ENCODE results near the gene MFAP4.

DNA sequence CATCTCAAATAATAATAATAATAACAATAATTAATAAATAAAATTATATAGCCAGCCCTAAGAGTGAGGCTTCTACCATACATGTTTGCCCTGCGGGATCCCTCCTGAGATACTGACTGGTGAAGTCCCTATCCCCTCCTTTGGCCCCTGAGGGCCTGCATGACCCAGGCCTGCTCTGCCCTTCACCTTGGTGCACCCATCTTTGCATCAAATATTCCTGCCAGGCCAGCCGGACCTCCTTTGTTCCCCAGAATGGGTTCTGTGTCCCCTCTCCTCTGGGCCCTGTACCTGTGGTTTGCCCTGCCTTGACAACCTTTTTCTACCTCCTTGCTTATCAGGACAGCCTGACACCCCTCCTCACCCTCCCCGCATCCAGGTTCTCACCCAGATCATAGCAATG, 22.1 kb upstream of the MFAP4 start:
- TF ChIP-seq, protein P1, sequence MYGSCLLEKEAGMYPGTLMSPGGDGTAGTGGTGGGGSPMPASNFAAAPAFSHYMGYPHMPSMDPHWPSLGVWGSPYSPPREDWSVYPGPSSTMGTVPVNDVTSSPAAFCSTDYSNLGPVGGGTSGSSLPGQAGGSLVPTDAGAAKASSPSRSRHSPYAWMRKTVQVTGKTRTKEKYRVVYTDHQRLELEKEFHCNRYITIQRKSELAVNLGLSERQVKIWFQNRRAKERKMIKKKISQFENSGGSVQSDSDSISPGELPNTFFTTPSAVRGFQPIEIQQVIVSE (CRISPR knock-in tag; IDR thresholded peaks at IDR 0.05; ENCODE audit: borderline replicate concordance): no peak
- TF ChIP-seq, protein P2, sequence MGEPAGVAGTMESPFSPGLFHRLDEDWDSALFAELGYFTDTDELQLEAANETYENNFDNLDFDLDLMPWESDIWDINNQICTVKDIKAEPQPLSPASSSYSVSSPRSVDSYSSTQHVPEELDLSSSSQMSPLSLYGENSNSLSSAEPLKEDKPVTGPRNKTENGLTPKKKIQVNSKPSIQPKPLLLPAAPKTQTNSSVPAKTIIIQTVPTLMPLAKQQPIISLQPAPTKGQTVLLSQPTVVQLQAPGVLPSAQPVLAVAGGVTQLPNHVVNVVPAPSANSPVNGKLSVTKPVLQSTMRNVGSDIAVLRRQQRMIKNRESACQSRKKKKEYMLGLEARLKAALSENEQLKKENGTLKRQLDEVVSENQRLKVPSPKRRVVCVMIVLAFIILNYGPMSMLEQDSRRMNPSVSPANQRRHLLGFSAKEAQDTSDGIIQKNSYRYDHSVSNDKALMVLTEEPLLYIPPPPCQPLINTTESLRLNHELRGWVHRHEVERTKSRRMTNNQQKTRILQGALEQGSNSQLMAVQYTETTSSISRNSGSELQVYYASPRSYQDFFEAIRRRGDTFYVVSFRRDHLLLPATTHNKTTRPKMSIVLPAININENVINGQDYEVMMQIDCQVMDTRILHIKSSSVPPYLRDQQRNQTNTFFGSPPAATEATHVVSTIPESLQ (CRISPR knock-in tag; IDR thresholded peaks at IDR 0.05): no peak
- TF ChIP-seq, protein P3, sequence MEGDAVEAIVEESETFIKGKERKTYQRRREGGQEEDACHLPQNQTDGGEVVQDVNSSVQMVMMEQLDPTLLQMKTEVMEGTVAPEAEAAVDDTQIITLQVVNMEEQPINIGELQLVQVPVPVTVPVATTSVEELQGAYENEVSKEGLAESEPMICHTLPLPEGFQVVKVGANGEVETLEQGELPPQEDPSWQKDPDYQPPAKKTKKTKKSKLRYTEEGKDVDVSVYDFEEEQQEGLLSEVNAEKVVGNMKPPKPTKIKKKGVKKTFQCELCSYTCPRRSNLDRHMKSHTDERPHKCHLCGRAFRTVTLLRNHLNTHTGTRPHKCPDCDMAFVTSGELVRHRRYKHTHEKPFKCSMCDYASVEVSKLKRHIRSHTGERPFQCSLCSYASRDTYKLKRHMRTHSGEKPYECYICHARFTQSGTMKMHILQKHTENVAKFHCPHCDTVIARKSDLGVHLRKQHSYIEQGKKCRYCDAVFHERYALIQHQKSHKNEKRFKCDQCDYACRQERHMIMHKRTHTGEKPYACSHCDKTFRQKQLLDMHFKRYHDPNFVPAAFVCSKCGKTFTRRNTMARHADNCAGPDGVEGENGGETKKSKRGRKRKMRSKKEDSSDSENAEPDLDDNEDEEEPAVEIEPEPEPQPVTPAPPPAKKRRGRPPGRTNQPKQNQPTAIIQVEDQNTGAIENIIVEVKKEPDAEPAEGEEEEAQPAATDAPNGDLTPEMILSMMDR (IDR thresholded peaks at IDR 0.05): no peak
